Stimulated activated CD4-positive, alpha-beta T cell treated with anti-CD3 and anti-CD28 coated beads, Interleukin-15, amount 100 ng/mL, for 48 hours (primary cell): Measurements from ENCODE around the gene WRAP53.

Source experiments
- DNase-seq, 2 donors: peaks; one replicate each; pipeline ENCODE4 v3.0.0-alpha.2; 2020; ENCODE audit warnings: low read depth in 2 of 2

Gene WRAP53

DNA sequence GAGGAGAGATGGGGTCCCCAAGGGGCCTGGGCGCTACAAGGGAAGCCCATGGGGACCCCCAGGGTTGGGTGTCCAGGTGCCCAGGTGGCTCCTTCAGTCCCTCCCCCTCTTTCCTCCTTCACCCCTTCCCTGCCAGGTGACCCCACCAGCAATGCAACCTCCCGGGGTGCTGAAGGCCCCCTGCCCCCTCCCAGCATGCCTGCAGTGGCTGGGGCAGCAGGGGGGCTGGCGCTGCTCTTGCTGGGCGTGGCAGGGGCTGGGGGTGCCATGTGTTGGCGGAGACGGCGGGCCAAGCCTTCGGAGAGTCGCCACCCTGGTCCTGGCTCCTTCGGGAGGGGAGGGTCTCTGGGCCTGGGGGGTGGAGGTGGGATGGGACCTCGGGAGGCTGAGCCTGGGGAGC, 20.8 kb downstream of the WRAP53 start:
- DNase-seq, result no peak

DNA sequence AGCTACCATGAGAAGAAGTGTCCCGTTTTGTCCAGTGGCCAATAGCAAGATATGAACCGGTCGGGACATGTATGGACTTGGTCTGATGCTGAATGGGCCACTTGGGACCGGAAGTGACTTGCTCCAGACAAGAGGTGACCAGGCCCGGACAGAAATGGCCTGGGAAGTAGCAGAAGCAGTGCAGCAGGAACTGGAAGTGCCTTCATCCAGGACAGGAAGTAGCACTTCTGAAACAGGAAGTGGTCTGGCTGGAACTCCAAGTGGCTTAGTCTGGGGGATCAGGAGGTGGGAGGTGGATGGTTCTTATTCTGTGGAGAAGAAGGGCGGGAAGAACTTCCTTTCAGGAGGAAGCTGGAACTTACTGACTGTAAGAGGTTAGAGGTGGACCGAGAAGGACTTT, 22.0 kb downstream of the WRAP53 start:
- no peak for DNase-seq

- no peak for DNase-seq
Observed at GRCh38 chr17:7711051-7711755, 22.9 kb downstream of the WRAP53 start.

DNA sequence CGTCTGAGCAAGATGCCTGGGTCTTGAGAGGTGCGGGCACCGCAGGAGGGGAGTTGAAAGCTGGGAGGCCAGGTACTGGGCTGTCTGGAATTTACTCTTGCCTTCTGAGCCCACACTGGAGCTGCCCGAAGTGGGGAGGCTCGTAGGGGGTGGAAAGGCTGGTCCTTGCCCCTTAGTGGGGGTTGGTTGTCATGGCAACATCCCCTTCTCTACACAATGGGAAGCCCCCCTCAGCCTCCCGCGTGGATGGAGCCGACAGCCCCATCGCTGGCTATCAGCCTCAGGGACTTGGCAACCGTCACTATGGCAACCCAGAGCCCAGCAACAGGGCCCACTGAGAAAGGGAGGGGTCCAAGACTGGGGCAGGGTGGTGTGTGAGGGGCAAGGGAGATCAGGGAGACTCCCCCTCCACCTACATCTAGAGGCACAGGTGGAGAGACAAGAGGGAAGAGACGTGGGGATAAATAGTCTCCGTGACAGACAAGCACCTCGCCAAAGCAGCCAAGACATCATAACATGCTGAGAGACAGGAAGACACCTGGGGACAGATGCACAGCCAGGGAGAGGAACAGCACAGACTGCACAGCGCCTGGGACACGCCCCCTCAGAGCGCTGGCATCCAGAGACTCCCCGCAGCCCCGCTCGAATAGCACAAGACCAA, 24.0 kb downstream of the WRAP53 start:
- no peak for DNase-seq

DNA sequence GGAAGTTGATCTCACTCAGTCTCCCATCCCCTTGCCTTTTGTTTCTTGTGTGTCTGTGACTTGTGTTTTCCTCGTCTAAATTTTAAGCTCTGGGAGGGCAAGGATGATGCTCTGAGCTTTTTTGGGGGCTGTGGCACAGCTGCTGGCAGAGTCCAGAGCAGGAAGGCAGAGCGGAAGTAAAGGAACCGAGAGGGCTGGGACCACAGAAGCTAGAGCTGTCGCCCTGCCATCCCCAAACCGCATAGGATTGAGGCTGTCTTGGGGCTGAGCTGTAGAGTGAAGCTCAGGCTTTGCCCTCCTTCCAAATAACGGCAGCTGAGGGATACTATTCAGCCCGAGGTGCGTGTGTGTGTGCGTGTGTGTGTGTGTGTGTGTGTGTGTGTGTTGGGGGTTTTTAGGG, 25.5 kb downstream of the WRAP53 start:
- no peak for DNase-seq

DNA sequence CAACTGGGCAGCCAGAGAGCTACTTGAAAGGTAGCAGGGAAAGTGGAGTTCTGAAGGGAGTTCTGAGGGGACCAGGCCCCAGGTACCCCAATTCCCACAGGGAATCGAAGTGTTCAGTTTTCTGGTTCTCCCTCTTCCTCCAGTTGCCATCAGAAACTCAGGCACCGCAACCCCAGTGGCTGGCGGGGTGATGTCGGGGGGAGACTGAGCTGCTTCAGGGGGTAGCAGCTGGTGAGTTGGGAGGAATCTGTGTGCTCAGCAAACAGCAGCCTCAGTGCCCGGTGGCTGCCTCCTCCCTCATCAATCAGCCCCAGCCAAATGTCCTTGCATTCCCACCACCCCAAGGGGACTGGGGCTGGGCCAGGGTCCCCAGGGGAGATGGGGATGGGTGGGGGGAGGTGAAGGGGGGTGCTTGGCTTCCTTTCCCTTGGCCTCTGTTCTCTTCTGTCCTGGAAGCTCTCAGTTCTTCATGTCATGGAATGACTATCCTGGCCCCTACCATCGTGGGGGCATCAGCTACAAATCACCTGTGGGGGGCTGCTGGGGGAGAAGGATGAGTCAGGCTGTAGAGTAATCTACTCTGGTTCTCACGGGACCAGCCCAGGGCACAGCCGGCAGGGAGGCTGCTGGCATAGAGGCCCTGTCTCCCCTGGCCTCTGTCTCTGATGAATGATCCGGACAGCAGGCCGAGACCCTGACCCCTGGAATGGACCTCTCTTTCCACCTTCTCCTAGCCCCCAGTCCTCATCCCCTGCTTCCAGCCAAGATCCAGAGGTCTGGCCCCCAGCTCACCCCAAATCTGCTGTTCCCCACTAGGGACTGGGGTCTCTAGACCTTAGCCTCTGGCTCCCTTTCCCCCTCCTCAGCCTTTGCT, 26.7 kb downstream of the WRAP53 start:
- DNase-seq, result no peak

- DNase-seq, result no peak
Observed at GRCh38 chr17:7715936-7716886, 27.9 kb downstream of the WRAP53 start.

DNA sequence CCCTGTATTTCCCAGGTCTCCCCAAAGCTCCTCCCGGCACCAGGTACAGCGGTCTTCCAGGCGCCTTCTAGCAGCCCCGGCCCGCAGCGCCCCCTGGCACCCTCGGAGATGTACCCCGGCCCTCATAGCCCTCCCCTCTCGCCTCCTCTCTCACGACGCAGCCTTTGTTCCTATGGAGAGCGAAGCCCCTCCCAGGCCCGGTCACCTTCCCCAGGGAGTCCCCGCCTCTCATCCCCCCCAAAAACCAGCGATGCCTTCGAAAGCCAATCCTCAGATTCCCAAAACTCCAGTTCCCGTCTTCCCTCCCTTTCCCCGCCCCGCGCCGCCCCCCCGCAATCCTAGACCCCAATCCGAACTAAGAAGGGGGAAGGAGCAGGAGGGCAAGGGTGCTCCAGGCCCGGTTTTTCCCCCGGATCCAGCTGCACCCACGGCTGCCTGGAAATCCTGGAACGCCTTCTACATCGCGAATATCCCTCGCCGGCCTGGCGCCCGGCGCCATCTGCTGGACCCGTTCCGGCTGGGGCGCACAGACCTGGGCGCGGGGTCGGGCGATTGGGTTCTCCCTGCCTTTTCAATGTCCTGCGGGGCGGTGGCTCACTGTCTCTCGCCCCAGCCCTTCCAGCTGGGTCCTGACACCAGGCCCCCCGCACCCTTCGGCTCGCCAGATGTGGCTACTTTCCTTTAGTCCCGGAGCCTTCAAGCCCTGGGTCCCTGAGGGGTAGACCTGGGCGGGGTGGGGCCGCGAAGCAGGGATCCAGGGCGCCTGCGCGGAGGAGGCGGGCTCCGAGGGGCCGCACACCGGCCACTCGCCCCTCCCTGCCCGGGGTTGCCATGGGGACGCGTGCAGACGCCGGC, 28.9 kb downstream of the WRAP53 start, which contains the start of gene DNAH2:
DNAH2 (plus strand) TSS at position 844 of the 855 bp plus-strand sequence. CDS start 1,991 bp downstream, outside the sequence.
- DNase-seq, result no peak

- DNase-seq, result no peak
Observed at GRCh38 chr17:7717756-7718350, 29.6 kb downstream of the WRAP53 start.

DNA sequence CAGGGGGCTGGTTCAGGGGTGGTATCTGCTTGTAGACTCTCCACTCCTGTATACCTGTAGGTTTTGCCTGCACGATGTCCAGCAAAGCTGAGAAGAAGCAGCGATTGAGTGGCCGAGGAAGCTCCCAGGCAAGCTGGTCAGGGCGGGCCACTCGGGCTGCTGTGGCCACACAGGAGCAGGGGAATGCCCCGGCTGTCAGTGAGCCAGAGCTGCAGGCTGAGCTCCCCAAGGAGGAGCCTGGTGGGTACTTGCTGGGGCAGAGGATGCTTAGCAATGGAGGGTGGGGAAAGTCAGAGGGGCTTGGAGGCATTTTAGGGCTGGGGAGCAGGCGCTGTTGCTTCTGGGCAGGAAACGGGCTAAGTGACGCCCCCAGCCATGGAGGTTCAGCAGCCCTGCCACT, 31.4 kb downstream of the WRAP53 start:
- no peak for DNase-seq

GRCh38 chr17:7720125-7720524, 31.8 kb downstream of the WRAP53 start:
- no peak for DNase-seq

GRCh38 chr17:7721612-7722011, 33.3 kb downstream of the WRAP53 start:
- no peak for DNase-seq

DNA sequence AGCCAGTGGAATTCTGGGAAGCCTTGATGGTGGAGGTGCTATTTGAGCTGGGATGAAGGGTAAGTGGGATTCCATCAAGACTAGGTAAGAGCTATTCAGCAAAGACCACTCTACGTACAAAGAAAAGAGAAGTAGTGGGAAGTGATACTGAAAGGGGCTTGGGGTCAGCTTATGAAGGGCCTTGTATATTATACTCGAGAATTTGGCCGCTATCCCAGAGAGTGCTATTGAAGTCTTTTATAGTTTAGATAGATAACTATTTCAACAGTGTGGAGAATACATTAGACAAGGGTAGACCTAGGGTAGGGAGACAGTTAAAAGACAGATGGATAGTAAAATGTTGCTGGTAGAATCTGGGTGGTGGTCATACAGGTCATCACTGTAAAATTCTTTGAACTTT, 39.6 kb downstream of the WRAP53 start:
- DNase-seq, result no peak

DNA sequence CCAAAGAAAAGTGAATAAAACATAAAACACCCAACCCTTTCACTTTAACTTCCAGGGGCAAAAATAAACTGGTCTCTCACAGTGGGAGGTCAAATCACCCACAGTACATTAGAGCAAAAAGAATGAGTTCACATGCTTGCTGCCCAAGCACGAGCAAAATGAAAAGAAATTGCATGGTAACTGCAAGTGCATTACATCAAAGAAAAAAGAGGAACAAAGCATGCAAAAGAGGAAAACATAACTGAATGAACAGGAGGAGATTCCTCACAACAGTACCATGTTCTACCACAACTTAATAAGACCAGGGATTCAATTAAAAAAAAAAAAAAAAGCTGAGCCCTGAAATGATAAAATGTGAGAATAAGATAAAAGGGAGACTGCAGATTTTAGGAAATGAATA, 41.5 kb downstream of the WRAP53 start:
- DNase-seq, result no peak

- no peak for DNase-seq
Observed at GRCh38 chr17:7732981-7733539, 44.8 kb downstream of the WRAP53 start.

- no peak for DNase-seq
Observed at GRCh38 chr17:7737601-7738000, 49.3 kb downstream of the WRAP53 start.

- DNase-seq, result no peak
Observed at GRCh38 chr17:7739746-7740145, 51.5 kb downstream of the WRAP53 start.

DNA sequence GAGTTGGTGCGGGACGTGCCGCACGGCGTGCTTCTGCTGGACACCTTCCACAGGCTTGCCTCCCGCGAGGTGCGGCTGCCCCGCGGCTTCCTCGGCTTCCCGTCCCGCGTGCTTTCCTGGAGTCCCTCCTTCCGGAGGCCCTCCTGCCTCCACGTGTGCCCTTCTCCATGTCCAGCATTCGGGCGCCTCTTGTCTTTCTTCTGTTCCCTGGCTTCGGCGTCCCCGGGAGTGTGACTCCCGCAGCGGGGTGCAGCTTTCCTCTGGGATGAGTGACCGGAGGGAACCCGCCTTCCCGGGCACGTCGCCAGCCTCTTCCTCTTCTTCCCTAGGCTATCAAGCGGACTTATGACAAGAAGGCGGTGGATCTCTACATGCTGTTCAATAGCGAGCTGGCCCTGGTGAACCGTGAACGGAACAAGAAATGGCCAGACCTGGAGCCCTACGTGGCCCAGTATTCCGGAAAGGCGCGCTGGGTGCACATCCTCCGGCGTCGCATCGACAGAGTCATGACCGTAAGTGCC, 52.3 kb downstream of the WRAP53 start:
- DNase-seq, result no peak

DNA sequence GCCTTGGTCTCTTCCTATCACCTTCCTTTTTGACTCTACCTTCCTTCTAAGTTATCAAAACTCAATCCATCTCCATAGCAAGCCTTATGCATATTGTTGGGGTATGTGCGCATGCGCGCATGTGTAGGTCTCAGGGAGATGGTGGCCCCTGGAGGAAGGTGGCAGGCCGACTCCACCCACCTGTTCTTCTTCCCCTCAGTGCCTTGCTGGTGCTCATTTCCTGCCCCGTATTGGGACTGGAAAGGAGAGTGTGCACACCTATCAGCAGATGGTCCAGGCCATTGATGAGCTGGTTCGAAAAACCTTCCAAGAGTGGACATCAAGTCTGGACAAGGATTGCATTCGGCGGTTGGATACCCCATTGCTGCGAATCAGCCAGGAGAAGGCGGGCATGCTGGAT, 54.5 kb downstream of the WRAP53 start:
- DNase-seq, result no peak
